ENCODE measurements around the gene STOML1. TPM values are rescaled to one million over a fixed set of nuclear protein-coding genes. Genes with fewer than 3 reads are reported as not detected.
A peak's percentile ranks its signal among the peaks of the same experiment; 100 is the strongest.
"Not testable (repeated sequence)": the region's sequence is repeated elsewhere in the genome, so short reads cannot be mapped to it uniquely, and the experiment has no call there.

STOML1 gene
- total and polyA plus RNA-seq, 2 experiments from 2014 or later: 27.2 to 27.8 TPM

DNA sequence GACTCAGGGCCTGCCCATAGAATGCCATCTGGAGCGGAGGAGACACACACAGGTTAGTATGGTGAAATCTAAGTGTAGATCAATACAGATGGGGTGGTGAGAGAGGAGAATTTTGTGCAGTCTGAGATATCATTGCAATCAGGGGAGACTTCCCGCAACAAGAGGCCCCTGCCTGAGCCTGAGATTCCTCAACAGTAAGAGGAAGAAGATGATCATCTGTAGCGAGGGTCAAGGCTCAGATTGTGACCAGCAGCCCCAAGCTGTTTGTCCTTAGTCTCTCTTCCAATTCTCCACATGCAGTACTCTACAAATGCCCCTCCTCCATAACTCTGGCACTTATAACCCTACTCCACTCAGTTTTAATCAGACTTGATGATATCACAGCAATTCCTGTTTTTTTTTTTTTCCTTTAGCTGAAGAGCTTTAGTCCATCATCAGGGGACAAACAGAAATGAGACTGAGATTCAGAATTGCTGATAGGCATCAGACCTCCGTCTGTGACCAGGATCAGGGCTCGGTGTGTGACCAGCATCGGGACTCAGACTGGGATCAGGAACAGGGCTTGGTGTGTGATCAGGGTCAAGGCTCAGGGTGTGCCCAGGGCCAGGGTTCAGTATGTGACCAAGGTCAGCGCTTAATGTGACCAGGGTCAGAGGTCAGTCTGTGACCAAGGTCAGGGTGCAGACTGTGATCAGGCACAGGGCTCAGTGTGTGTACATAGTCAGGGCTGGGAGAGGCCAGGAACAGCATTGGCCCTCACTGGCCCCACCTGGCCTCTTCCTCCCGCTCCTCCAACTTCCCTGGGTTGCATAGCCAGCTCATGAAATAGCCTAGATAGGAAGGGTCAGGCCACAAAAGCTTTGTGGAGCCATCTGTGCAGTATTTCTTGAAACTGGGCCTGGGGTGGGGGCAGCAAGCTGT is 51.8 kb downstream of the STOML1 start:
- Histone ChIP-seq H3K79me2 (ENCODE audit: insufficient read depth) (peaks cover 94% of the 10 kb centered on the region), H3K4me2 (ENCODE audit: unreplicated experiment) (peak overlapping the region; percentile 36), H3K9me3 (ENCODE audit: low read depth) (no peaks in the 10 kb centered on the region), H3K4me3 (0 out of 2 replicates have a peak overlapping the region, but pooled peaks have one; percentile 21), H3F3A (ENCODE audit: insufficient read depth) (peaks cover 37% of the 10 kb centered on the region), H3K9ac (peak overlapping the region; percentile 73), H4K20me1 (ENCODE audit: insufficient read depth) (no peaks in the 10 kb centered on the region), H3K9me2 (ENCODE audit: insufficient read depth) (no peaks in the 10 kb centered on the region), H3K27me3 (replicated peaks; ENCODE audit: insufficient read depth) (no peaks in the 10 kb centered on the region), H3K27ac (peak overlapping the region; percentile 89), H3K4me1 (ENCODE audit: insufficient read depth) (peaks cover 48% of the 10 kb centered on the region), H2AFZ (no peak overlapping the region), H3K36me3 (ENCODE audit: low read depth) (peaks cover 15% of the 10 kb centered on the region; the same call in 1 of the 2 replicates)
- 52 to 53% methylated on average over 8 of the region's 8 CpGs for WGBS, 2 experiments (ENCODE audit: low coverage in 1 of 2, low lambda C conversion rate in 2 of 2, missing lambda C conversion rate in 2 of 2)
- in situ Hi-C loops (cut with MboI): no loop called here
- peak; percentile 73 for DNase-seq
- TF ChIP-seq EZH2 (IDR thresholded peaks at IDR 0.05; ENCODE audit: insufficient read depth, poor library complexity, severe bottlenecking) (no peak), EZH2phosphoT487 (IDR thresholded peaks at IDR 0.05; ENCODE audit: insufficient read depth, low read depth) (no peak)

- peaks cover 58% of the 10 kb centered on the region for H3K4me1 ChIP-seq (ENCODE audit: insufficient read depth)
- peak overlapping the region; percentile 36 for H3K4me2 ChIP-seq (ENCODE audit: unreplicated experiment)
- H3K79me2 ChIP-seq (ENCODE audit: insufficient read depth): peaks cover 94% of the 10 kb centered on the region
- peaks cover 37% of the 10 kb centered on the region for H3F3A ChIP-seq (ENCODE audit: insufficient read depth)
- H3K36me3 ChIP-seq (ENCODE audit: low read depth): peaks cover 9% of the 10 kb centered on the region; the same call in 1 of the 2 replicates
- no peak overlapping the region for H2AFZ ChIP-seq
- no peaks in the 10 kb centered on the region for H3K27me3 ChIP-seq (replicated peaks; ENCODE audit: insufficient read depth)
- in situ Hi-C loops (cut with MboI): no loop called here
- peak overlapping the region; percentile 89 for H3K27ac ChIP-seq
- H3K9ac ChIP-seq: peak overlapping the region; percentile 73
- H3K4me3 ChIP-seq: no peak overlapping the region
- 73 to 85% methylated on average over 3 to 4 of the region's 4 CpGs for WGBS, 2 experiments (ENCODE audit: low coverage in 1 of 2, low lambda C conversion rate in 2 of 2, missing lambda C conversion rate in 2 of 2)
- TF ChIP-seq EZH2phosphoT487 (IDR thresholded peaks at IDR 0.05; ENCODE audit: insufficient read depth, low read depth) (no peak), EZH2 (IDR thresholded peaks at IDR 0.05; ENCODE audit: insufficient read depth, poor library complexity, severe bottlenecking) (no peak)
- H4K20me1 ChIP-seq (ENCODE audit: insufficient read depth): no peaks in the 10 kb centered on the region
- no peaks in the 10 kb centered on the region for H3K9me3 ChIP-seq (ENCODE audit: low read depth)
- DNase-seq: peak; percentile 14
- no peaks in the 10 kb centered on the region for H3K9me2 ChIP-seq (ENCODE audit: insufficient read depth)
Observed at GRCh38 chr15:73939138-73939537, 53.0 kb downstream of the STOML1 start.

- H3K4me3 ChIP-seq; H3K9ac ChIP-seq; H3K27me3 ChIP-seq (replicated peaks; ENCODE audit: insufficient read depth); H4K20me1 ChIP-seq (ENCODE audit: insufficient read depth); H2AFZ ChIP-seq; H3K9me2 ChIP-seq (ENCODE audit: insufficient read depth); DNase-seq; H3K36me3 ChIP-seq (ENCODE audit: low read depth); H3K4me2 ChIP-seq (ENCODE audit: unreplicated experiment); H3K9me3 ChIP-seq (ENCODE audit: low read depth); in situ Hi-C loops (cut with MboI): not testable (repeated sequence)
- Histone ChIP-seq H3K4me1 (ENCODE audit: insufficient read depth) (peaks cover 61% of the 10 kb centered on the region), H3F3A (ENCODE audit: insufficient read depth) (peaks cover 39% of the 10 kb centered on the region), H3K27ac (peak overlapping the region; percentile 89), H3K79me2 (ENCODE audit: insufficient read depth) (peaks cover 94% of the 10 kb centered on the region)
- WGBS, 2 experiments (ENCODE audit: low coverage in 1 of 2, low lambda C conversion rate in 2 of 2, missing lambda C conversion rate in 2 of 2): 88 to 94% methylated on average over 8 of the region's 8 CpGs
Observed at GRCh38 chr15:73938516-73938915, 53.6 kb downstream of the STOML1 start.

- 97% methylated on average over 7 to 11 of the region's 11 CpGs for WGBS, 2 experiments (ENCODE audit: low coverage in 1 of 2, low lambda C conversion rate in 2 of 2, missing lambda C conversion rate in 2 of 2)
- Histone ChIP-seq H2AFZ (no peak overlapping the region), H3K4me3 (no peak overlapping the region), H3F3A (ENCODE audit: insufficient read depth) (peaks cover 47% of the 10 kb centered on the region), H3K9ac (no peak overlapping the region), H3K36me3 (ENCODE audit: low read depth) (peaks cover 13% of the 10 kb centered on the region; the same call in 1 of the 2 replicates), H3K79me2 (ENCODE audit: insufficient read depth) (peaks cover 94% of the 10 kb centered on the region), H3K4me1 (ENCODE audit: insufficient read depth) (peaks cover 67% of the 10 kb centered on the region), H3K9me3 (ENCODE audit: low read depth) (no peaks in the 10 kb centered on the region), H4K20me1 (ENCODE audit: insufficient read depth) (no peaks in the 10 kb centered on the region), H3K9me2 (ENCODE audit: insufficient read depth) (no peaks in the 10 kb centered on the region), H3K27ac (no peak overlapping the region), H3K4me2 (ENCODE audit: unreplicated experiment) (no peak overlapping the region), H3K27me3 (replicated peaks; ENCODE audit: insufficient read depth) (no peaks in the 10 kb centered on the region)
- TF ChIP-seq EZH2phosphoT487 (IDR thresholded peaks at IDR 0.05; ENCODE audit: insufficient read depth, low read depth): no peak
- TF ChIP-seq EZH2 (IDR thresholded peaks at IDR 0.05; ENCODE audit: insufficient read depth, poor library complexity, severe bottlenecking): no peak
- in situ Hi-C loops (cut with MboI): no loop called here
- no peak for DNase-seq
Observed at GRCh38 chr15:73937726-73938125, 54.4 kb downstream of the STOML1 start.

Measured in GM23248 (cell line).